ENCODE measurements around the gene OSBPL1A.

DNA sequence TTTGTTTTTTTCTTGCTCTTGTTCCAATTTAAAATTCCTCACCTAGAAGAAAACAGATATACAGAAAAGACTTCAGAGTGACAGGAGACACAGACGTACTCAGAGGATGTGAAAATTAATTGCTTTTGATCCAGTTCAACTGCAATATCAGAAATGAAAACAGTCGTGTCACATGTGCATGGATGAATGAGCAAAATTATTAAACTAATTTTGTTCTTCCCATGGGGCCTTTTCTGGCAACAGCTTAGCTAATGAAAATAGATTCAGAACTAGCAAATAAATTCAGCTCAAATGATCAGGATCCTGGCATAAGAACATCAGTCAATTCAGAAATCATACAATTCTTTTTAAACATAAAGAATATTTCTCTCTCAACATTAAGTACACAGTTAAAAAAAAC, 158.3 kb downstream of the OSBPL1A start:
- TF ChIP-seq BHLHE40 (IDR thresholded peaks at IDR 0.05; ENCODE audit: borderline replicate concordance): no peak
- TF ChIP-seq NFRKB (IDR thresholded peaks at IDR 0.05): no peak
- no peak for TF ChIP-seq ZNF384 (IDR thresholded peaks at IDR 0.05)
- TF ChIP-seq FOXM1 (IDR thresholded peaks at IDR 0.05; ENCODE audit: borderline replicate concordance): no peak
- no peak for TF ChIP-seq ELF4 (IDR thresholded peaks at IDR 0.05)
